ENCODE measurements around the gene PRPF6. TPM values are rescaled to one million over a fixed set of nuclear protein-coding genes. Genes with fewer than 3 reads are reported as not detected.

Gene PRPF6
- total and polyA plus RNA-seq, 2 of the 13 experiments (the other 11 are each of a cell fraction or from before 2014, with no cell fraction given) = 63.7 to 101 TPM

DNA sequence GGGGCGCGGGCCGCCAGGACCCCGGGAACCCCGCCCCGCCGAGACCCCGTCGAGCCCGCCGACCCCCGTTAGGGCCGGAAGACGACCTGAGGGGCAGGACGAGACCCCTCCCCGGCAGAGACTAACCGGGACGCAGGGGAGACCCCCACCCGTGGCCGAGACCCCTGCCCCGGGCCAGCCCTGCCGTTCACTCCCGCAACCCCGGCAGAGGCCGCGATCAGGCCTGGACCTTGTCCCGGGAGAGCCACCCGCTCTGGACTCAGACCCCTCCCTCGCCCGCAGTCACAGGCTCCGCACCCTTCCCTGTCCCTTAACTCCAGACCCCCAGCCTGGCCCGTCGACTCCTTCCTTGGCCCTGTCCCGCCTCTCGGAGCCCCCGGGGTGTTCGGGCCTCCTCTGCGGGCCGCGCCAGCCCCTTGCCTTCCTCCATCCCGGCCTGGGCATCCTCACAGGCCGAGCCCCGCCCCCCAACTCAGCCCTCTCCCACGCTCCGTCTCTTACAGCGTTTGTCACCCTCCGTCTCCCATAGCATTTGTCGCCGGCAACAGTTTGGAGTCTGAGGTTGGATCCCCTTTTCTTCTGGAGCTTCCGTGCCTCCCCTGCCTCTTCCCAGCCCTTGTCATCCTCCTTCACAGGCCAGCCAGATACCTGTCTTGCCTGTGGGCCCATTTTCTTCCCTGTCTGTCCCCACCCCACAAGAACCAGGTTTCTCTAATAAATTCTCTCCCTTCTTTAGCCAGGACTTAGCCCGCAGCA is 82.6 kb downstream of the PRPF6 start (continued):
- TF ChIP-seq ELF3 (CRISPR knock-in tag; IDR thresholded peaks at IDR 0.05) (no peak), ISL2 (CRISPR knock-in tag; IDR thresholded peaks at IDR 0.05) (no peak; the same call in 1 of the 2 replicates), NFIC (IDR thresholded peaks at IDR 0.05; ENCODE audit: low read length) (no peak), HNRNPH1 (optimal IDR thresholded peaks at IDR 0.05; ENCODE audit: low read depth, low read length) (no peak), SRY (CRISPR knock-in tag; IDR thresholded peaks at IDR 0.05) (no peak), SUZ12 (IDR thresholded peaks at IDR 0.05; ENCODE audit: low read depth, low read length) (no peak), FLYWCH1 (CRISPR knock-in tag; IDR thresholded peaks at IDR 0.05) (no peak), ZNF225 (CRISPR knock-in tag; IDR thresholded peaks at IDR 0.05) (peak; percentile 76; the same call in 1 of the 2 replicates), ZNF629 (CRISPR knock-in tag; conservative IDR thresholded peaks at IDR 0.05) (no peak), RBFOX2 (IDR thresholded peaks at IDR 0.05; ENCODE audit: low read depth, low read length) (no peak; the same call in 1 of the 2 replicates)
- TF ChIP-seq, protein P1, sequence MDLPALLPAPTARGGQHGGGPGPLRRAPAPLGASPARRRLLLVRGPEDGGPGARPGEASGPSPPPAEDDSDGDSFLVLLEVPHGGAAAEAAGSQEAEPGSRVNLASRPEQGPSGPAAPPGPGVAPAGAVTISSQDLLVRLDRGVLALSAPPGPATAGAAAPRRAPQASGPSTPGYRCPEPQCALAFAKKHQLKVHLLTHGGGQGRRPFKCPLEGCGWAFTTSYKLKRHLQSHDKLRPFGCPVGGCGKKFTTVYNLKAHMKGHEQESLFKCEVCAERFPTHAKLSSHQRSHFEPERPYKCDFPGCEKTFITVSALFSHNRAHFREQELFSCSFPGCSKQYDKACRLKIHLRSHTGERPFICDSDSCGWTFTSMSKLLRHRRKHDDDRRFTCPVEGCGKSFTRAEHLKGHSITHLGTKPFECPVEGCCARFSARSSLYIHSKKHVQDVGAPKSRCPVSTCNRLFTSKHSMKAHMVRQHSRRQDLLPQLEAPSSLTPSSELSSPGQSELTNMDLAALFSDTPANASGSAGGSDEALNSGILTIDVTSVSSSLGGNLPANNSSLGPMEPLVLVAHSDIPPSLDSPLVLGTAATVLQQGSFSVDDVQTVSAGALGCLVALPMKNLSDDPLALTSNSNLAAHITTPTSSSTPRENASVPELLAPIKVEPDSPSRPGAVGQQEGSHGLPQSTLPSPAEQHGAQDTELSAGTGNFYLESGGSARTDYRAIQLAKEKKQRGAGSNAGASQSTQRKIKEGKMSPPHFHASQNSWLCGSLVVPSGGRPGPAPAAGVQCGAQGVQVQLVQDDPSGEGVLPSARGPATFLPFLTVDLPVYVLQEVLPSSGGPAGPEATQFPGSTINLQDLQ (CRISPR knock-in tag; IDR thresholded peaks at IDR 0.05) = no peak
- TF ChIP-seq, protein P2, sequence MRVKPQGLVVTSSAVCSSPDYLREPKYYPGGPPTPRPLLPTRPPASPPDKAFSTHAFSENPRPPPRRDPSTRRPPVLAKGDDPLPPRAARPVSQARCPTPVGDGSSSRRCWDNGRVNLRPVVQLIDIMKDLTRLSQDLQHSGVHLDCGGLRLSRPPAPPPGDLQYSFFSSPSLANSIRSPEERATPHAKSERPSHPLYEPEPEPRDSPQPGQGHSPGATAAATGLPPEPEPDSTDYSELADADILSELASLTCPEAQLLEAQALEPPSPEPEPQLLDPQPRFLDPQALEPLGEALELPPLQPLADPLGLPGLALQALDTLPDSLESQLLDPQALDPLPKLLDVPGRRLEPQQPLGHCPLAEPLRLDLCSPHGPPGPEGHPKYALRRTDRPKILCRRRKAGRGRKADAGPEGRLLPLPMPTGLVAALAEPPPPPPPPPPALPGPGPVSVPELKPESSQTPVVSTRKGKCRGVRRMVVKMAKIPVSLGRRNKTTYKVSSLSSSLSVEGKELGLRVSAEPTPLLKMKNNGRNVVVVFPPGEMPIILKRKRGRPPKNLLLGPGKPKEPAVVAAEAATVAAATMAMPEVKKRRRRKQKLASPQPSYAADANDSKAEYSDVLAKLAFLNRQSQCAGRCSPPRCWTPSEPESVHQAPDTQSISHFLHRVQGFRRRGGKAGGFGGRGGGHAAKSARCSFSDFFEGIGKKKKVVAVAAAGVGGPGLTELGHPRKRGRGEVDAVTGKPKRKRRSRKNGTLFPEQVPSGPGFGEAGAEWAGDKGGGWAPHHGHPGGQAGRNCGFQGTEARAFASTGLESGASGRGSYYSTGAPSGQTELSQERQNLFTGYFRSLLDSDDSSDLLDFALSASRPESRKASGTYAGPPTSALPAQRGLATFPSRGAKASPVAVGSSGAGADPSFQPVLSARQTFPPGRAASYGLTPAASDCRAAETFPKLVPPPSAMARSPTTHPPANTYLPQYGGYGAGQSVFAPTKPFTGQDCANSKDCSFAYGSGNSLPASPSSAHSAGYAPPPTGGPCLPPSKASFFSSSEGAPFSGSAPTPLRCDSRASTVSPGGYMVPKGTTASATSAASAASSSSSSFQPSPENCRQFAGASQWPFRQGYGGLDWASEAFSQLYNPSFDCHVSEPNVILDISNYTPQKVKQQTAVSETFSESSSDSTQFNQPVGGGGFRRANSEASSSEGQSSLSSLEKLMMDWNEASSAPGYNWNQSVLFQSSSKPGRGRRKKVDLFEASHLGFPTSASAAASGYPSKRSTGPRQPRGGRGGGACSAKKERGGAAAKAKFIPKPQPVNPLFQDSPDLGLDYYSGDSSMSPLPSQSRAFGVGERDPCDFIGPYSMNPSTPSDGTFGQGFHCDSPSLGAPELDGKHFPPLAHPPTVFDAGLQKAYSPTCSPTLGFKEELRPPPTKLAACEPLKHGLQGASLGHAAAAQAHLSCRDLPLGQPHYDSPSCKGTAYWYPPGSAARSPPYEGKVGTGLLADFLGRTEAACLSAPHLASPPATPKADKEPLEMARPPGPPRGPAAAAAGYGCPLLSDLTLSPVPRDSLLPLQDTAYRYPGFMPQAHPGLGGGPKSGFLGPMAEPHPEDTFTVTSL (CRISPR knock-in tag; IDR thresholded peaks at IDR 0.05; ENCODE audit: borderline replicate concordance) = no peak
- TF ChIP-seq, protein P3, sequence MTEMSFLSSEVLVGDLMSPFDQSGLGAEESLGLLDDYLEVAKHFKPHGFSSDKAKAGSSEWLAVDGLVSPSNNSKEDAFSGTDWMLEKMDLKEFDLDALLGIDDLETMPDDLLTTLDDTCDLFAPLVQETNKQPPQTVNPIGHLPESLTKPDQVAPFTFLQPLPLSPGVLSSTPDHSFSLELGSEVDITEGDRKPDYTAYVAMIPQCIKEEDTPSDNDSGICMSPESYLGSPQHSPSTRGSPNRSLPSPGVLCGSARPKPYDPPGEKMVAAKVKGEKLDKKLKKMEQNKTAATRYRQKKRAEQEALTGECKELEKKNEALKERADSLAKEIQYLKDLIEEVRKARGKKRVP (CRISPR knock-in tag; IDR thresholded peaks at IDR 0.05) = no peak
- TF ChIP-seq, protein P4, sequence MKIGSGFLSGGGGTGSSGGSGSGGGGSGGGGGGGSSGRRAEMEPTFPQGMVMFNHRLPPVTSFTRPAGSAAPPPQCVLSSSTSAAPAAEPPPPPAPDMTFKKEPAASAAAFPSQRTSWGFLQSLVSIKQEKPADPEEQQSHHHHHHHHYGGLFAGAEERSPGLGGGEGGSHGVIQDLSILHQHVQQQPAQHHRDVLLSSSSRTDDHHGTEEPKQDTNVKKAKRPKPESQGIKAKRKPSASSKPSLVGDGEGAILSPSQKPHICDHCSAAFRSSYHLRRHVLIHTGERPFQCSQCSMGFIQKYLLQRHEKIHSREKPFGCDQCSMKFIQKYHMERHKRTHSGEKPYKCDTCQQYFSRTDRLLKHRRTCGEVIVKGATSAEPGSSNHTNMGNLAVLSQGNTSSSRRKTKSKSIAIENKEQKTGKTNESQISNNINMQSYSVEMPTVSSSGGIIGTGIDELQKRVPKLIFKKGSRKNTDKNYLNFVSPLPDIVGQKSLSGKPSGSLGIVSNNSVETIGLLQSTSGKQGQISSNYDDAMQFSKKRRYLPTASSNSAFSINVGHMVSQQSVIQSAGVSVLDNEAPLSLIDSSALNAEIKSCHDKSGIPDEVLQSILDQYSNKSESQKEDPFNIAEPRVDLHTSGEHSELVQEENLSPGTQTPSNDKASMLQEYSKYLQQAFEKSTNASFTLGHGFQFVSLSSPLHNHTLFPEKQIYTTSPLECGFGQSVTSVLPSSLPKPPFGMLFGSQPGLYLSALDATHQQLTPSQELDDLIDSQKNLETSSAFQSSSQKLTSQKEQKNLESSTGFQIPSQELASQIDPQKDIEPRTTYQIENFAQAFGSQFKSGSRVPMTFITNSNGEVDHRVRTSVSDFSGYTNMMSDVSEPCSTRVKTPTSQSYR (CRISPR knock-in tag; IDR thresholded peaks at IDR 0.05; ENCODE audit: borderline replicate concordance) = peak; percentile 54; the same call in 1 of the 2 replicates

Data from HepG2 (cell line).